ENCODE data around the gene TJP1.

Gene TJP1

DNA sequence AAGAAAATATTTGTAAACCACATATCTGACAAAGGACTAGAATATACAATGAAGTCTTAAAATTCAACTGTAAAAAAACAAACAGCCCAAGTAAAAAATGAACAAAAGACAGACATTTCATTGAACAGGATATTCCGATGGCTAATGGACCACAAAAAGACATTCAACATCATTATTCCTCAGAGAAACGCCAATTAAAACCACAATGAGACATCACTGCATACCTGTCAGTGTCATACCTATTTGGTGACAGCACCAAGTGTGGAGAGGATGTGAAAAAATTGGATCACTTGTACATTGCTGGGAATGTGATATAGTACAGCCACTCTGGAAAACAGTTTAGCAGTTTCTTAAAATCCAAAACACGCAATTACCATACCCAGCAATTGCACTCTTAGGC lies 29.9 kb upstream of the TJP1 start:
- DNase-seq (ENCODE audit: low spot score): no peak
- no peak for TF ChIP-seq CTCF (IDR thresholded peaks at IDR 0.05; ENCODE audit: extremely low read depth, missing control alignments)

GRCh38 chr15:29849716-29850115 lies 27.4 kb upstream of the TJP1 start:
- DNase-seq (ENCODE audit: low spot score): no peak

GRCh38 chr15:29849218-29849617 lies 26.9 kb upstream of the TJP1 start:
- TF ChIP-seq CTCF (IDR thresholded peaks at IDR 0.05; ENCODE audit: extremely low read depth, missing control alignments): no peak
- DNase-seq (ENCODE audit: low spot score): no peak

More at GRCh38 chr15:29849716-29850115, 27.4 kb upstream of the TJP1 start:
- TF ChIP-seq CTCF (IDR thresholded peaks at IDR 0.05; ENCODE audit: extremely low read depth, missing control alignments): no peak

GRCh38 chr15:29844290-29844903 lies 22.1 kb upstream of the TJP1 start:
- TF ChIP-seq CTCF (IDR thresholded peaks at IDR 0.05; ENCODE audit: extremely low read depth, missing control alignments): no peak
- no peak for DNase-seq (ENCODE audit: low spot score)

DNA sequence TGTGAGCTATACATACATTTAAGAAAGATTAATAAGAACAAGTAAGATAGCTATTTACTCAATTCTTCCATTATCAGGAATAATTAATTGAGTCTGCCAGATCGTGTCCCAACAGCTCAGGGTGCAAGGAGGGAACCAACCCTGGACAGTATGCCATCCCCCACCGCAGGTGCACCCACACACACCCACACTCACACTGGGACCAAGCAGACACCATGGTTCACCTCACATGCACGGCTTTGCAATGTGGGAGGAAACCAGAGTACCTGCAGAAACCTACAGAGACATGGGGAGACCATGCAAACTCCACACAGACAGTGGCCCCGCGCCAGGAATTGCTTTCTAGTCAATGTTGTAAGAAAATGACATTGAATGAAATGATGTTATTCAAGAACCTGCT lies 20.0 kb upstream of the TJP1 start:
- TF ChIP-seq CTCF (IDR thresholded peaks at IDR 0.05; ENCODE audit: extremely low read depth, missing control alignments): no peak
- no peak for DNase-seq (ENCODE audit: low spot score)

DNA sequence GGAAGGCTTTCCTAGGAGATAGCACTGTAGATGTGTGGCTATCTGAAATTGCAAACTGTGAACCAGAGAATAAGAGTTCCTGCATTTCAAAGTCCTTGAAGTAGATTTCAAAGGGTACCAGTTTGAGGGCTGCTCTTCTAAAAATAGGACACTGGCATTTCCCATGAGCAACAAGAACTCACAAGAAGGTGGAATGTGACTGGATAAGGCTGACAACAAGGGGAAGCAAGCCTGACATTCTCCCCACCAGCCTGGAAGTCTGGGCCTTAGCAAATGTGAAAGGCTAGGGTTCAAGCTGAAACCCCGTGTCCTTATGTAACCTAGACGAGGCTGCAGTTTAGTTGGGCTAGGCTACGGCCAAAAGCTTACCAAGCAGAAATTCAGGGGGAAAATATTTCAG lies 18.7 kb upstream of the TJP1 start:
- no peak for DNase-seq (ENCODE audit: low spot score)
- no peak for TF ChIP-seq CTCF (IDR thresholded peaks at IDR 0.05; ENCODE audit: extremely low read depth, missing control alignments)

GRCh38 chr15:29840054-29840453 lies 17.8 kb upstream of the TJP1 start:
- DNase-seq (ENCODE audit: low spot score): no peak
- no peak for TF ChIP-seq CTCF (IDR thresholded peaks at IDR 0.05; ENCODE audit: extremely low read depth, missing control alignments)

Data from GM20000 (cell line).